NCI-H2107 (cell line): Measurements from ENCODE around the gene ASTN1.
A peak's percentile ranks its signal among the peaks of the same experiment; 100 is the strongest.

Experiments used
- DNase-seq: peaks from one replicate; lab custom pipeline; 2025; lab: John Stamatoyannopoulos, UW

The ASTN1 gene

GRCh38 chr1:177164380-177165068 lies at the start of gene ASTN1:
Gene ASTN1, minus strand, starts transcription at chr1:177164712. Its CDS starts 36 bp downstream, at chr1:177164676.
- DNase-seq, result no peak

- no peak for DNase-seq
Observed at GRCh38 chr1:177211231-177211630, 46.7 kb upstream of the ASTN1 start.

- no peak for DNase-seq
Observed at GRCh38 chr1:177210071-177210470, 45.6 kb upstream of the ASTN1 start.

- peak; percentile 41 for DNase-seq
Observed at GRCh38 chr1:177209357-177209756, 44.8 kb upstream of the ASTN1 start.

- DNase-seq, result no peak
Observed at GRCh38 chr1:177208920-177209319, 44.4 kb upstream of the ASTN1 start.

- no peak for DNase-seq
Observed at GRCh38 chr1:177206831-177207355, 42.4 kb upstream of the ASTN1 start.

GRCh38 chr1:177200290-177200689 lies 35.8 kb upstream of the ASTN1 start:
- no peak for DNase-seq

- no peak for DNase-seq
Observed at GRCh38 chr1:177198243-177198642, 33.7 kb upstream of the ASTN1 start.

GRCh38 chr1:177190308-177190970 lies 25.9 kb upstream of the ASTN1 start:
- no peak for DNase-seq

- DNase-seq, result no peak
Observed at GRCh38 chr1:177186639-177187038, 22.1 kb upstream of the ASTN1 start.

GRCh38 chr1:177185209-177185608 lies 20.7 kb upstream of the ASTN1 start:
- DNase-seq, result no peak

- no peak for DNase-seq
Observed at GRCh38 chr1:177183836-177184235, 19.3 kb upstream of the ASTN1 start.

- DNase-seq, result peak; percentile 12
Observed at GRCh38 chr1:177181631-177182291, 17.2 kb upstream of the ASTN1 start.

- DNase-seq, result no peak
Observed at GRCh38 chr1:177181280-177181630, 16.7 kb upstream of the ASTN1 start.

- DNase-seq, result no peak
Observed at GRCh38 chr1:177174921-177175634, 10.6 kb upstream of the ASTN1 start.

GRCh38 chr1:177173976-177174375 lies 9.5 kb upstream of the ASTN1 start:
- no peak for DNase-seq

- no peak for DNase-seq
Observed at GRCh38 chr1:177172866-177173265, 8.4 kb upstream of the ASTN1 start.

- no peak for DNase-seq
Observed at GRCh38 chr1:177172272-177172671, 7.8 kb upstream of the ASTN1 start.

GRCh38 chr1:177171536-177172123 lies 7.1 kb upstream of the ASTN1 start:
- DNase-seq, result no peak

GRCh38 chr1:177170756-177171535 lies 6.4 kb upstream of the ASTN1 start, which contains the start of gene BRINP2:
Gene BRINP2, plus strand, starts transcription at chr1:177170958. Its CDS starts 58,919 bp downstream, at chr1:177229877.
- DNase-seq, result peak; percentile 49

GRCh38 chr1:177165069-177165439 lies 542 bp upstream of the ASTN1 start:
- DNase-seq, result no peak
